NK-92 treated with Interleukin-12 subunit alpha and Interleukin-12 subunit beta, amount 100 ng/mL, for 24 hours (cell line): Measurements from ENCODE around the gene TENT5C.
A peak's percentile ranks its signal among the peaks of the same experiment; 100 is the strongest.

Experiments
- DNase-seq: peaks from one replicate; lab custom pipeline; 2025; lab: John Stamatoyannopoulos, UW

The TENT5C gene

DNA sequence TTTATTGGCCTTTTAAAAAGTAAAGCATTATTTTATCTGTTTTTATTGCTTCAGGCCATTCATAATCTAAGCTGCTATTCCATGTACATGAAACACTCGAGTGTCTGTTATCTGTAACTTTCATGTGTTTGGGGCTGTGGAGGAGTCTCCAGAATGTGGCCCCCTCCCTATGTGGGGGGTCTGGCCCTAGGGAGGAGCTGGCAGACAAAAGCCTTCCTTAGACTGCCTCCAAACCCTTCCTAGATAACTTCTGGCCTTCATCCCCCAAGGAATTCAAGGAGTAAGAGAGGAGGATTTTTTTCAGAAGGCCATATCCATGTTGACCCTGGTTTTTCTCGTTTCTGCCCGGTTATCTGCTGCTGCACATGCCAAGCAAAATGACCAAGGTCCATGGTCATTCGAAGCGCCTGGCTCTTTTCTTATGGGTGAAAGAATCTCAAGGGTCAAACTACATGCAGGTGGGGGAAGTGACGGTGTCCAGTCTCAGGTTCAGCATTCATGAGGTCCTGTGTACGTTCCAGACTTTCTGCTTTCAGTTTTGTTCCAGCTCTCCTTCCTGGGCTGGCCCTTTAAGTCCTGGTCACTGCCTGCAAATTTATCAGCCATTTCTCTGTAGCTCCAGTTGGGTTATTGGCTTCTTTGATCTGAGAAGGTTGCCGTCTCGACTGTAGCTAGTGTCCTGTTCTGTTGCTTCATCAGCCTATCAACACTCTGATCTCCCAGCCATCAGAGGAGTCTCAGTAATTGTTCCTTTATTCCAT is 8.3 kb downstream of the TENT5C start:
- no peak for DNase-seq

DNA sequence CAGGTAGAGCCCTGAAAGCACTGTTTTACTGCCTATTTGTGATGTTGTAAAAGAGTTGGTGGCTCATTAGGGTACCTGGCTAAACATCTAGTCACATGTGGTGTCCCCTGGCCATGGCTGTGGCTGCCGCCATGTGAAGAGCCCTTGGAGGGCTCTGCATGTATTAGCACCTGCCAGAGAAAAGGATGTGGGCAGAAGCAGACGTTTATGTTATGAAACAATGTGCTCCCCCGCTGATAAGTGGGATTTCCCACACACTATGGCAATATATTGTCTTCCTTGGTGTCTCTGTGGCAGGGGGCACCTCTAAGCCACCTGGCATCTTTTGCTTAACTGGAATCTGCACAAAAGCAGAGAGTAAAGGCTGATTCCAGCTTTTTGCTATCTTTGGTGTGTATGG is 9.6 kb downstream of the TENT5C start:
- peak; percentile 66 for DNase-seq

DNA sequence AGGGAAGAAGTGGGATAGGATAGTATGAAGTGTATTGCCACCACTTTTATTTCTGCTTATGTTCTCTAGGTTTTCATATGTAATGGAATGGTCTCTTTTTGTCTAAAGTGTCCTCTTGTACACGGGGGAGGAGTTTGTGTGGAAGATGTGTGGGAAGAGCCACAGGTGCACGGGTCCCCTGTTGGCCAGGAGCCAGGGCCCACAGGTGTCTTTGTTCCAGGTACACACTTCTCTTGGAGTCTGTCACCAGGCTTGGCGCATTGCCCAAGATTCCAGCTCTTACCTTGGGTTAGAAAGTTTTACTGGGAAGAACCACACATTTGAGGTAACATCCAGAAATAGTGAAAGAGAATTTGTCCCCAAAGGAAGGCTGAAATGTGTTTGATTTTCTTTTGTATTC is 10.5 kb downstream of the TENT5C start:
- DNase-seq, result no peak

DNA sequence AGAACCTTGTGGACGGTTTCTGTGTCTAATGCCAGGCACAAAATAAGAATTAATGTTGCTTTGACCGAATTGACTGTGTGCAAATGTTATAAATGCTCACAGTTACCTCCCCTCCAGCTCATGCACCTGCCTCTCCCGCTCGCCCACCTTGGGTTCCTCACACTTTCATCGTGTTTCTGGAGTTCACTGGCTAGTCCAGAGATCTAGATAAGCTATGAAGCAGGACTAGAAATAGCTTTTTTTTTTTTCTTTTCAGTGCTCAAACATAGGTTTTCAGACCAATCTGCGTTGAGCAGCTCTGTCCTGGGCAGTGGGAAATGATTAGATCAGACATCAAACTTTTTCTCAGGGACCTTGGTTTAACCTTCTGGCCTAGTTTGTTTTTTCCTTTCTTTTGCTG is 11.1 kb downstream of the TENT5C start:
- DNase-seq, result no peak

DNA sequence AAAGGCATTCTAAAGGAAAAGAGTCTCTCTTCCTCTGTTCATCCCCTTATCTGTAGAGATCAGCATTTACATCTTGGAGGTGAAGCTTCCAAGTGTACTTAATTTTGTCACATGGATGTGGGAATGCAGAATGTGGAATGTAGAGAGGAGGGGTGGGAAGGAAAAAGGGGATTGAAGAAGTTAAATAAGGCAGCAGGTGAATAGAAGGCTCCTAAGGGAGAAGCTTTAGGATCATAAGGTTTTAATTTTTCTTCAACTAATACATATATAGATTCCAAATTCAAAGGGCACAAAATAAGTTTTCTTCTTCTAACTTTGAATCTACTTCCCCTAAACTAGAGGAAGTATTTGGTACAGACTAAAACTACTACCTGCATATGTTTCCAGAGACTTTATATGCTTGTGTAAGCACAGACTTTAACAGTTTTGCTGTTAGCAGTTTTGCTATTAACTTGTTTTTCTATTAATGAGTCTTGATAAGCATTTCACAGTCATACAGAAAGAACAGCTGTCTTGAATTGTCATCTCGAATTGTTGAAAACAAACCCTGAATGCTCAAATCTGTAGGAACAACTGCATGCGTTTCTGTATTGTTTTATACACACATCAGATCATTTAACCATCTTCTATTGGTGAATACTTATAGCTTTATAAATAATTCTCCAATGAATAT is 12.7 kb downstream of the TENT5C start:
- no peak for DNase-seq

DNA sequence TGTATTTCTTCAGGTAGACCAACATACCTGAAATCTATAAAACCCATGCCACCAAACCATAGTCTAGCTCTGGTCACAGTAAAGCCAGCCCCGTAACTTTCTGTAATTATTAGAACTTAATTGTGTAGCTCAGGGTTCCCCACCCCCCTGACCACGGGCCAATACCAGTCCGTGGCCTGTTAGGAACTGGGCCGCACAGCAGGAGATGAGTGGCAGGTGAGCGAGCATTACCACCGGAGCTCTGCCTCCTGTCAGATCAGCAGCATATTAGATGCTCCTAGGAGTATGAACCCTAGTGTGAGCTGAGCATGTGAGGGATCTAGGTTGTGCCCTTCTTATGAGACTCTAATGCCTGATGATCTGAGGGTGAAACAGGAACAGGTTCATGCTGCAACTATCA is 14.6 kb downstream of the TENT5C start:
- no peak for DNase-seq

DNA sequence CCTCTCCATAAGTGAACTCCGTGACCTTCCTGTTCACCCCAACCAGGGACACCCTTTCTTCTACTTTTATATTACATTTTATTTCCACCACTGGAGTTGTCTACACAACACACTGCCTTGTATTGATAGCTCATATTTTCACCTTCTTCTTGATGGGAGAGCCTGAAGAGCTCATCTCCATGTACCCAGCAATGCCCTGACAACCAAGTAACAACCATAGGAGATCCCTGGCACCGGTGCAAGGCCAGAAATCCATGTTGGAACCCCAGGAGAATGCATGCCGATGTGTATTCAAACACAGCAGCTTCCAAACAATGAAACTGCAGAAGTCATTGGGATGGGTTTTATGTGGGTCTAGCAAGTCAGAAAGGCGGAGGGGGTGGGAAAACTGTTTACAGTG is 15.5 kb downstream of the TENT5C start:
- DNase-seq, result no peak

DNA sequence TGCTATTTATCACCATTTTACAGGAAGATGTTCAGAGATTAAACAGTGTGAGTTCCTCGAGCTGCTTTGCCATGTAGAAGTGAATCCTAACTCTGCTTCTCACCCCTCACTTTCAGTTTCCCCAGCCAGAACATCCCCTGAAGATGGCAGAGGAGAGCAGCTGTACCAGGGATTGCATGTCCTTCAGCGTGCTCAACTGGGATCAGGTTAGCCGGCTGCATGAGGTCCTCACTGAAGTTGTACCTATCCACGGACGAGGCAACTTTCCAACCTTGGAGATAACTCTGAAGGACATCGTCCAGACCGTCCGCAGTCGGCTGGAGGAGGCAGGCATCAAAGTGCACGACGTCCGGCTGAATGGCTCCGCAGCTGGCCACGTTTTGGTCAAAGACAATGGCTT is 16.9 kb downstream of the TENT5C start:
- DNase-seq, result no peak

DNA sequence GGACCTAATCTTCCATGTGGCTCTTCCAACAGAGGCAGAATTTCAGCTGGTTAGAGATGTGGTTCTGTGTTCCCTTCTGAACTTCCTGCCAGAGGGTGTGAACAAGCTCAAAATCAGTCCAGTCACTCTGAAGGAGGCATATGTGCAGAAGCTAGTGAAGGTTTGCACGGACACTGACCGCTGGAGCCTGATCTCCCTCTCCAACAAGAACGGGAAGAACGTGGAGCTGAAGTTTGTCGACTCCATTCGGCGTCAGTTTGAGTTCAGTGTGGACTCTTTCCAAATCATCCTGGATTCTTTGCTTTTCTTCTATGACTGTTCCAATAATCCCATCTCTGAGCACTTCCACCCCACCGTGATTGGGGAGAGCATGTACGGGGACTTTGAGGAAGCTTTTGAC is 17.3 kb downstream of the TENT5C start:
- no peak for DNase-seq

DNA sequence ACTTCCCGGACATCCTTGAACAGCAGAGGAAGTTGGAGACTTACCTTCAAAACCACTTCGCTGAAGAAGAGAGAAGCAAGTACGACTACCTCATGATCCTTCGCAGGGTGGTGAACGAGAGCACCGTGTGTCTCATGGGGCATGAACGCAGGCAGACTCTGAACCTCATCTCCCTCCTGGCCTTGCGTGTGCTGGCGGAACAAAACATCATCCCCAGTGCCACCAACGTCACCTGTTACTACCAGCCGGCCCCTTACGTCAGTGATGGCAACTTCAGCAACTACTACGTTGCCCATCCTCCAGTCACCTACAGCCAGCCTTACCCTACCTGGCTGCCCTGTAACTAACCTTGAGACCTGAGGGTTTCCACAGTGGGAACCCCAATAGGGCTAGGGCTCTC is 17.9 kb downstream of the TENT5C start:
- DNase-seq, result no peak

DNA sequence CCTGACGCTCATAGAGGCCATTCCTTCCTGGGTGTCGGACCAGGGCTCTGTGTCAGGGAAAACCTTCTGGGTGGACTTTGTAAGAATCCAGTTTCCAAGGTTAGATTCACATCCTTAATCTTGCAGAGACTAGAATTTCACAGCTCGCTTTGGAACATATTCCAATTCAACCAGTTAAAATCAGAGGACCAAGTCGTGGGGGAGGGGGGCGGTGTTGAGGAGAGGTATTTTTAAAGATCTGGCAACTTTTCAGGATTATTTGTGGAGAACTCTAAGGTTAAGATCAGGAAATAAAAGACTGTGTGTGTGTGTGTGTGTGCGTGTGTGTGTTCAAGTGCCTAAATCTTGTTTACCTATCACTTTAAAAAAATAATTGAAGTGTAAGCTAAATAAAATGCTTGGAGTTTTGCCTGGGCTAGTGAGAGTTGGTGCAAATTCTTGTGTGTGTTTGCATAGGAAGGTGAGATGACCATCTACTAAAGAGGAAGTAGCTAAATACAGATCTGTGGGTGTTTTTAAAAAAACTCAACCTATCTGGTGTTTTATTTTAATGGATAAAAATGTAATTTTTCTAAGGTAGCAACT is 21.8 kb downstream of the TENT5C start:
- no peak for DNase-seq

DNA sequence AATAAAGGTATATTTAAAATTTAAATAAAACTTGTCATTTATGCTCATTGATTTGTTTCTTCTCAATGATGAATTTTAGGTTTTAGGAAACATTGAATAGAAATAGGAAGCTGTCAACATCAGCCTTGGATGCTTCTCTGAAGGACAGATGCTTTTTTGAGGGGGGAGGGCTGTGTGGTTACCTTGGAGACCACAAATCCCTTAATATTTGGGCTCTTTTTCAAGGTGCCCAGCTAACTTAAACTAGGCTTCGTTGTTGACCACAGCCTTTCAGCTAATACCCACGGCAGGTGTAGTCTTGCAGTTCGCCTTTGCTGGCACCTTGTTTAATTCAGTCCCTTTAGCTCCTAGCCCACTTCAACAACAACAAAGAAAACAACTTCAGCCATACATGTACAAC is 22.5 kb downstream of the TENT5C start:
- no peak for DNase-seq

DNA sequence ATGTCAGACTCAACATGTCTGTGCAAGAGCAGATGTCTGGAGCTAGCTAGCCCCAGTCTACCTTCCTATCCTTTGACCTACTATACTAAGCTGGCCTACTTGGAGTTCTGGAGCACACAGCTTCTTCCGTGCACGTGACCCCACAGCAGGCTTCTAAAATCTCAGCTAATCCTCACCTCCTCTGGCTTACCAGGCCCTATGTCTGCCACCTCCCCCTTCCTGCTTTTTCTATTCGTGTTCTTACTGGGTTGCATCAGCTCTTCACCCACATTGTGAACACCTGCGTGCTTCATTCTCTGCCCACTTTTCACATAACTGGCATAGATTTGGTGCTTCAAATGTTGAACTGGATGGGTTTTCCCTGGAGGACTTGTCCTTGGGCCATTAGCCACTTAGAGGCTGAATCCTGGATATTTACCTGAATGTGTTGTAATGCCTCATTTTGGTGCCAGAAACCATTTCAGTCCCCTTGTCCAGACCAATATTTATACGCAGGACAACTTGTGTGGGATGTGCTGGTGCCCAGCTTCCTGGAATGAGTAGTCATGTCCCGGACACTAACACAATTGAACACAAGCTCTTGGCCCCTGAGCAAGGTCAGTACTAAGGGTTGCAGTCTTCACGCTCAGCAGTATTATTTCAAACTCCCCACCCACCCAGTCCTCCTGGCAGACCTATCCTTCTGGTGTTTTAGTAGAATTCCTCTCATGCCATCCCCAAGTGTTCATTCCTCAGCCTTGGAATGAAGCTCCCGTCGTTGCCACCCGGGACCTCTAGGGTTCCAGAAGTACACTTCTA is 24.0 kb downstream of the TENT5C start:
- DNase-seq, result no peak

DNA sequence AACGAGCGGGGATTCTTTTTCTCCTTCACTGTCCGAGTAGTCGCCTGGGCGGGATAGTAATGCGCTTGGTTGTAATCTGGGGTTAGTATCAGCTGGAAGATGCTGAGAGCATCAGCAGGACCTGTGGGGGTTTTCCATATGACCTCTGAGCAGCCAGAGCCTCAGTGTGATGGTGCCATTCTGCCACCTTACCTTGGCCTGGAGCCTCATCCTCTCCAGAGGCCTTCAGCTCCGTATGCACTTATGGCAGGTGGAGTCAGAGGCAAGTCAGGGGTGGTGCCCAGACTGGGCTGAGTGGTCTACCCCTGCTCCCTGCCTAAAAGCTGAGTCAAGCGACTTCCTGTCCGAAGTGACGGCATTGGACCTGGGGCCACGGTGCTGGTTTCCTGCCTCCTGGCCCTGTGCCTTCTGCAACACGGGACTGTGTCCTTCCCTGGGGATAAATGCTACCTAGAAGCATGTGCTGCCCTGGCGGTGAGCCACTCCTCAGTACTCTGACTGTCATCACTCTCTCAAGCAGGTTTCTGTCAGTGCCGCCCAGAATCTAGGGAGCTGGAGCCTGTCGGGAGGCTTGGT is 24.7 kb downstream of the TENT5C start:
- no peak for DNase-seq

DNA sequence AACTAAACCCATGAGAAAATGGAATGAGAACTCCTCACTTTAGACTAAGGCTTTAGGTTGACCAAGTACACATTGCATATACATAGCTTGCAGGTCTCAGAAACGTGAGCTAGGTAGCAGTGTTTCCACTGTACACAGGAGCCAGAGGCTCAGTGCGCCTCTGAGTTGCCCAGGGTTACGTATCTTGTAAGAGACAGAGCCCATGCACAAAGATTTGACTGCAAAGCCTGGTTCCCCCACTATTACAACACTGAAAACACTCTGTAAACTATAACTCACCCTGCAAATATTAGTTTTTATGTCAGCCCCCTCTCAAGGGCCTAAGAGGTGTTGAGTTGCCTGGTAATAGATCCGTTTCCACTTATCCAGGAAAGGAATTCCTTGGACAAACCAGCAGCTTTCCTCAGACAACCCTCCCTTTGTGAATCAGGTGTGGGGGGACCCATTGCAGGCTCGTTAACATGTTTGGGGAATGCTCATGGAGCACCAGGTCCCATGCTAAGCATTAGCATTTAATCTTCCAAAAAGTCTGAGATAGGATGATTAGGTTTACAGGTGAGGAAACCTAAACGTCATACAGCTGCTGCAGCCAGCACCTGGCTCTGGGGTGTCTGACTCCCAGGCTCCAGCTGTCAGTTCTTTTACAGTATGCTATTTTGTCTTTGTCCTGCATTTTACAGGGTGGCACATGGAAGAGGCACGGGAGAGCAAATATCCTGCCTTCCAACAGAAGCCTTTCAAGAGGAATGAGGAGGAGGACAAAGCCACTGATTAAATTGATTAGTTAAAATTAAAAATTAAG is 25.7 kb downstream of the TENT5C start:
- no peak for DNase-seq

DNA sequence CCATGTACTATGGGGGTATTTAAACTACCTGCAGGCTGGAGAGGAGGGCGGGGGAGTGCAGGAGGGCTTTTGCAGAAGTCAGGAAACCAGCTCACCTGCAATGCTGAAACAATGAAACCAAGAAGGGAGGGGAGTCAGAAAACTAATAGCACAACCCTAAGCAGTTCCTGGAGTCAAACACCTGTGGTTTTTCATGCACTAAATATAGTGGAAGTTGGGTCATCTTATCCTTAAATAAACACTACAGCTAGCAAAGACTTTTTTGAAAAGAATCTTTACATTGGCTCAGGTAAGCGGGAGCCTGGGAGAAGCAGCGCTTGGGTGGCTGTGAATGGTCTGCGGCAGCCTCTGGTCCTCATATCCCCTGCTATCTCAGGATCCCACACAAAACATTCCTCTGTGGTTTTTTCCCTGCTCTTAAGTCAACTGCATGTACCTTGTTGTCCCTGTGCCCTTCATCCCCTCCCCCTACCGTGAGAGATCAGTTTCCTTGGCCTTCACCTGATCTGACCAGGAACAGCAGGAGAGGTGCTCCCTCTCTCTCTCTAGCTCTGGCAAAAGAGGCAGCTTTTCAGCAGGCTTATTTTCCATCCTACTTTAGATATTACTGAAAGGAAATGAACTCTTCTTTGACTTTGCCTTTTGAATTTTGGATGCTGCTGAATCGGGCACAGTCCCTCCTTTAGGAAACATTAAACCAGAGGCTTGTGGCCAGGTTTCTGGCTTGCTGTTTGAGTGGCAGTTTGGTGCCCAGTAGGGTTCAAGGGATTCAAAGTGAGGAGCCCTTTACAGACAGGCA is 26.6 kb downstream of the TENT5C start:
- DNase-seq, result no peak

DNA sequence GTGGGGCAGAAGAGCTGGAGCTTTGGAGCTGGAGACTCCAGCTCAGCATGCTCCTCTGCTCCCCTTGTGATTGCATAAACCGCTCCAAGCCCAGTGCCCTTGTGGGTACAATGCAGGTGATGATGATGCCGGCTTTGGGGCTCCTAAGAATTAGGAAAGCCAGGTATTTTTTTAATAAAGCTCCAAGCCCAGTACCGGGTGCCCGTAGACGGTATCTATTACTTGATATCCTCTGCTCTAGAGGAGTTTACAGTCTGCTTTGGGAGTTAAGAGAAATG is 27.2 kb downstream of the TENT5C start:
- DNase-seq, result no peak

DNA sequence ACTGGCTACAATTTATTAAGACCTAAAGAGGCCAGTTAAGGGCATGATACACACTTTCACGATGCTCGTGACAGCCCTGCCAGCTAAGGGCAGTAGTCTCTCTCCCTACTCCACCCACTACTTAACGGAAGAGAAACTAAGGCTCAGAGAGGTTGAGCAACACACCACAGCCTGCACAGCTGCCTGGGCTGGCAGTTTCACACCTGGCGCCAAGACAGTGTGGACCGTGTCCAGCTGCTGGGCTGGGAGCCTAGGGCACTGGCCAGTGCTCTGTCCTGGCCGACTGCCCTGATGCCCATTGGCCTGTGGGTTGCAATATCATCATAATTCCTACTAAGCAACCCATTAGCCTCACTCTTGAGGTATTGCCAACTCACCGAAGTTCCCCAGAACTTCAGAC is 27.6 kb downstream of the TENT5C start:
- no peak for DNase-seq

DNA sequence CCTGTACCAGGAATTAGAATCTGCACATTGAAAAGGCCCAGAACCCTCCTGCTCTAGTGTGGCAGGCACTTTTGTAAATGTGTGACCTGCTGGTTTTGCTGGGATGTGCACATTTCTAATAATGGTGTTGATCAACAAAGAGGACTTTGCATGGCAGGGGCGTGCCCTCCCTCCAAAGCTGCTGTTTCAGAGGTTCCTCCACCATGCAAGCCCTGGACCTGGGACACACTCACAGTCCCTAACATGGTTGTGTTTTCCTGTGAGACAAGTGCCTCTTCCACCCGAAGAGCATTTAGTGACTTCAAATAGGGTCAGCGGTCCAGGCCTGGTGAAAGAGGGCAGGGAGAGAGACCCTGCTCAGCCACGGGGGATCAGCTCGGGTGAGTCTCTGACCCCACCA is 28.1 kb downstream of the TENT5C start:
- no peak for DNase-seq

DNA sequence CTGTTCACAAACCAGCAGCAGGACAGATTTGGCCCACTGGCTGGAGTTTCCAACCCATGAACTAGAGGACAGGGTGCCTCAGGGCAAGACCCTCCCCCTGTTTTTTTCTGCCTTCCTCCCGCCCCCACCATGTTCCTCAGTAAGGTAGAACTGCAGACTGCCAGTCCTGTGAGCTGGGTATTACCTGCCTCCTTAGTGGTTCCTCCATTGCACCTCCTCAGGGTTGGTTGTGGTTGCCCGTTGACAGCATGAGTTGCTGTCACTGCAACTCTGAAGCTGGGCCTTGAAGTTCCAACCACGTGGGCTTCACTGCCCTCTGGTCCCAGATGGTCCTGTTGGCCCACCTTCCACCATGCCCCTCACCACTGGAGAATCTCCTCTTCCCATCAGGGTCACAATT is 28.8 kb downstream of the TENT5C start:
- DNase-seq, result no peak

DNA sequence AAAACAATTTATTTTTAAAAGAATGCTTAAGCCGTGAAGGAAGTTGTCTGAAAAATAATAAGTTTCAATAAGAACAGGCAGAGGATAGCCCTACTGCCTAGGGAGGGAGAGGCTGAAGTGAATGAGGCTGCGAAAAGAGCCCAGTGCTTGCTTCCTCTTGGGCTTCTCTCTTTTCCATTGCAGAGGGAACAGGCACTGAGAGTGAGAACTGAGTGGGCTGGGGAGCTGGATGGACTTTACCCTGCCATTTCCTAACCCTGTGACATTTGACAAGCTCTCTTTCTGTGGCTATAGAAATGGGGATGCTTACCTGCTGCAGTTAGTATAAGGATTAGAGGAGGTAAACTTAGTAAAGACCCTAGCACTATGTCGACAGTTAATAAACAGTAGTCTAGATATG is 30.0 kb downstream of the TENT5C start:
- DNase-seq, result no peak
